HG02885 (cell line): ENCODE results near the gene CD276.
"Not testable (repeated sequence)": the region's sequence is repeated elsewhere in the genome, so short reads cannot be mapped to it uniquely, and the experiment has no call there.

Experiments
- ATAC-seq: cut with Tn5 transposase; IDR thresholded peaks from one replicate; pipeline ENCODE4 v1.9.1; 2021; ENCODE audit warnings: mild to moderate bottlenecking; ENCODE audit not compliant: unreplicated experiment, poor library complexity

CD276 gene

GRCh38 chr15:73683257-73683776, 866 bp upstream of the CD276 start:
- ATAC-seq, result no peak

- ATAC-seq, result no peak
These were observed 635 bp downstream of the CD276 start for GRCh38 chr15:73684581-73685455.

GRCh38 chr15:73685981-73686380, 1.8 kb downstream of the CD276 start:
- no peak for ATAC-seq

- no peak for ATAC-seq
These were observed 2.6 kb downstream of the CD276 start for GRCh38 chr15:73686781-73687256.

GRCh38 chr15:73687351-73687750, 3.2 kb downstream of the CD276 start:
- no peak for ATAC-seq

GRCh38 chr15:73688455-73688854, 4.3 kb downstream of the CD276 start:
- ATAC-seq, result no peak

GRCh38 chr15:73691396-73691795, 7.2 kb downstream of the CD276 start:
- no peak for ATAC-seq

GRCh38 chr15:73694419-73694818, 10.2 kb downstream of the CD276 start:
- no peak for ATAC-seq

GRCh38 chr15:73695773-73696640, 11.8 kb downstream of the CD276 start:
- ATAC-seq, result no peak

GRCh38 chr15:73696641-73697001, 12.4 kb downstream of the CD276 start:
- no peak for ATAC-seq

- ATAC-seq, result peak; percentile 75
These were observed 12.9 kb downstream of the CD276 start for GRCh38 chr15:73697033-73697467.

- no peak for ATAC-seq
These were observed 15.3 kb downstream of the CD276 start for GRCh38 chr15:73699249-73700040.

GRCh38 chr15:73700041-73700842, 16.1 kb downstream of the CD276 start:
- ATAC-seq, result no peak

- ATAC-seq, result not testable (repeated sequence)
These were observed 18.4 kb downstream of the CD276 start for GRCh38 chr15:73702311-73703239.

GRCh38 chr15:73703601-73704000, 19.4 kb downstream of the CD276 start:
- not testable (repeated sequence) for ATAC-seq

GRCh38 chr15:73704142-73704868, 20.1 kb downstream of the CD276 start:
- ATAC-seq, result not testable (repeated sequence)

GRCh38 chr15:73704869-73705645, 20.9 kb downstream of the CD276 start:
- no peak for ATAC-seq
